K562 (cell line): ENCODE results near the gene CCDC74B. TPM values are rescaled to one million over a fixed set of nuclear protein-coding genes. Genes with fewer than 3 reads are reported as not detected.
"Not testable (repeated sequence)": the region's sequence is repeated elsewhere in the genome, so short reads cannot be mapped to it uniquely, and the experiment has no call there.

Experiments used
- ATAC-seq: fragments of 200-7000 bp; cut with Tn5 transposase; 3 replicates; pipeline ENCODE4 v1.9.1; 2020; ENCODE audit warnings: moderate library complexity
- BruUV-seq: library from RNA; stranded (reverse); fragments of 400-500 nt; replicated peaks from 2 replicates; lab custom pipeline; 2021; lab: Mats Ljungman, UMichigan
- CTCF ChIA-PET: fragments of 300-600 bp; formaldehyde crosslinking; extraction: SDS; loops from one replicate; lab custom pipeline; 2021; ENCODE audit warnings: low intra/inter-chr PET ratio; lab: Yijun Ruan, JAX
- POLR2A ChIA-PET: fragments of 300-600, 350-650 bp; sonication (Branson Sonifier 250); formaldehyde crosslinking; extraction: SDS; loops from one replicate; lab custom pipeline; 2021; ENCODE audit warnings: antibody characterized with exemption, inconsistent platforms; lab: Yijun Ruan, JAX
- DNase-seq, 4 experiments: peaks; one replicate each; pipeline versions ENCODE4 v3.0.0 to v3.0.0-alpha.2; 2011 to 2018; ENCODE audit warnings: low spot score in 3 of 4, mixed read lengths in 3 of 4; ENCODE audit errors: extremely low read depth in 1 of 4
- FAIRE-seq: peaks from 2 replicates; lab custom pipeline; 2011; peaks lifted over from hg19 to GRCh38; lab: Jason Lieb, UNC
- H2AFZ ChIP-seq: 2 replicates; pipeline ENCODE4 v1.6.0; 2011; ENCODE audit warnings: low read depth, low read length, control low read depth, inconsistent platforms
- H3K27ac ChIP-seq: fragments of 200-600 bp; 3 replicates; pipeline ENCODE4 v1.8.0; 2011; ENCODE audit warnings: low read depth, mild to moderate bottlenecking, control low read depth, inconsistent platforms, low read length, moderate library complexity, mixed read lengths; ENCODE audit errors: extremely low read depth
- H3K27me3 ChIP-seq, 2 experiments: fragments of 300-600 bp in 1 of 2; 2 replicates in 1 of 2; 3 replicates in 1 of 2; pipeline versions ENCODE4 v1.6.0 to v1.8.0; 2011; ENCODE audit warnings: inconsistent platforms in 2 of 2, low read length in 2 of 2, mild to moderate bottlenecking in 1 of 2, mixed read lengths in 1 of 2, moderate library complexity in 1 of 2; ENCODE audit not compliant: control insufficient read depth in 2 of 2, insufficient read depth in 2 of 2
- H3K36me3 ChIP-seq: fragments of 300-600 bp; 3 replicates; pipeline ENCODE4 v1.8.0; 2011; ENCODE audit warnings: mild to moderate bottlenecking, low read length, inconsistent platforms; ENCODE audit not compliant: control insufficient read depth, insufficient read depth
- H3K4me1 ChIP-seq, 2 experiments: fragments of 200-600 bp in 1 of 2; replicated peaks in 1 of 2; 2 replicates in 1 of 2; 3 replicates in 1 of 2; pipeline versions ENCODE4 v1.5.1 to v1.8.0; 2011; ENCODE audit warnings: inconsistent platforms in 2 of 2, low read length in 2 of 2, mild to moderate bottlenecking in 1 of 2, mixed read lengths in 1 of 2, moderate library complexity in 1 of 2; ENCODE audit not compliant: control insufficient read depth in 2 of 2, insufficient read depth in 2 of 2
- H3K4me2 ChIP-seq: 2 replicates; pipeline ENCODE4 v1.6.1; 2011; ENCODE audit warnings: low read length, control low read depth, inconsistent platforms, mixed read lengths; ENCODE audit not compliant: insufficient read depth
- H3K4me3 ChIP-seq: fragments of 200-600 bp; sonication (generic), shearing (Covaris generic); 2 replicates; pipeline ENCODE4 v1.5.1; 2016; ENCODE audit warnings: control low read depth, inconsistent platforms
- H3K79me2 ChIP-seq: fragments of 200-600 bp; 3 replicates; pipeline ENCODE4 v1.8.0; 2011; ENCODE audit warnings: low read length, inconsistent platforms; ENCODE audit not compliant: control insufficient read depth, insufficient read depth
- H3K9ac ChIP-seq, 2 experiments: 2 replicates each; pipeline versions ENCODE4 v1.6.0 to v1.6.1; 2011; ENCODE audit warnings: low read depth in 2 of 2, low read length in 2 of 2, control low read depth in 1 of 2, inconsistent platforms in 1 of 2, mild to moderate bottlenecking in 1 of 2, mixed read lengths in 1 of 2; ENCODE audit not compliant: insufficient read depth in 1 of 2
- H3K9me1 ChIP-seq: one replicate; pipeline ENCODE4 v1.6.0; 2011; ENCODE audit warnings: inconsistent platforms, mild to moderate bottlenecking, low read length, moderate library complexity; ENCODE audit not compliant: control insufficient read depth, insufficient read depth
- H3K9me3 ChIP-seq: replicated peaks from 2 replicates; pipeline ENCODE4 v1.5.1; 2011; ENCODE audit warnings: low read depth, low read length, inconsistent platforms; ENCODE audit not compliant: control insufficient read depth, insufficient read depth
- H4K20me1 ChIP-seq: replicated peaks from 2 replicates; pipeline ENCODE4 v1.6.1; 2011; ENCODE audit warnings: low read length, inconsistent platforms, mixed read lengths; ENCODE audit not compliant: control insufficient read depth, insufficient read depth
- POLR2G ChIP-seq: fragments of 200-400 bp; formaldehyde crosslinking; IDR thresholded peaks from 2 replicates; pipeline ENCODE4 v1.6.1; 2017; ENCODE audit warnings: low read depth, mild to moderate bottlenecking, antibody characterized with exemption, low read length, moderate library complexity
- WGBS: fragments of 100-300 bp; shearing (Covaris generic); methylation state at CpG from one replicate; pipeline ENCODE4 v1.1.6; 2016; ENCODE audit warnings: low coverage, mixed read lengths; ENCODE audit not compliant: insufficient coverage; ENCODE audit errors: missing lambda C conversion rate; 5-methylcytosine and 5-hydroxymethylcytosine counted together
- in situ Hi-C: fragments of 300-500 bp; cut with MboI; formaldehyde crosslinking; loops from 4 replicates; pipeline ENCODE4 v1.15.0; 2018; ENCODE audit warnings: inconsistent platforms, mixed read lengths
- intact Hi-C: fragments of 100-400 bp; cut with micrococcal nuclease; formaldehyde crosslinking; loops from 2 replicates; pipeline ENCODE4 v1.14.2; 2022
- polyA plus RNA-seq, 8 experiments: library from polyadenylated mRNA; depleted of rRNA in 4 of 8; stranded (reverse) in 5 of 8; unstranded in 3 of 8; fragments of >200 nt; fragmentation: Nextera tagmentation in 2 of 8; fragmentation: Illumina TruSeq in 1 of 8; extraction: Ambion mirVana in 2 of 8; extraction: Trizol in 1 of 8; gene quantifications; 2 replicates each; pipeline versions ENCODE4 v1.2.1 to v1.2.3, GENCODE V29; 2011 to 2014; ENCODE audit warnings: inconsistent platforms in 1 of 8, missing spikeins in 1 of 8
- total RNA-seq, 7 experiments: library from RNA; depleted of rRNA in 6 of 7; stranded (reverse); fragments of >200 nt in 6 of 7; fragmentation: Illumina TruSeq in 2 of 7; extraction: Trizol in 2 of 7; gene quantifications; 2 replicates each; pipeline versions ENCODE4 v1.2.1 to v1.2.3, GENCODE V29; 2011 to 2021; ENCODE audit warnings: low replicate concordance in 1 of 7

Gene CCDC74B
- total and polyA plus RNA-seq, 9 of the 15 experiments (the other 6 are each of a cell fraction or from before 2014, with no cell fraction given): 0.04 to 1.5 (median 0.52) TPM; not detected in 1

DNA sequence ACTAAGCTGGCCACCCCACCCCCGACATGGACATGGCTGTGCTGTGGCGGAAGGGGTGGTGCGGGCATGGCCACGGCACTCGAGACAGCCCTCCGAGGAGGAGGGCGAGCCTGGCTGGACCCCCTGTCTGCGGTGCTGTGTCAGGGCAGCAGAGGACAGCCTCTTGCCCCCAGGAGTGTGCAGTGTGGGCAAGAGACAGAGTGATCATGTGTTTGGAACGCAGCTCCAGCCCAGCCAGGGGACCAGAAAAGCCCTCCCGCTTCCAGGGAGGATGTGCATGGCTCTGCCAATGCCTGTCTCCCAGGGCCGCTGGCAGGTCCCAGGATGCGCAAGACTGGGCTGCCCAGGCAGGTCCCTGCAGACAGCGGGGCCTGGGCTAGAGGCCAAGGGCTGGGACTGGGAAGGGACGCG lies 6.1 kb downstream of the CCDC74B start:
- peaks cover 0 to 10% of the 10 kb centered on the region in 2 experiments; a peak in 2 of 5 replicates for H3K4me1 ChIP-seq
- intact Hi-C loops, DNase-seq, H3K27me3 ChIP-seq, H3K9ac ChIP-seq, POLR2A ChIA-PET, FAIRE-seq, H3K9me3 ChIP-seq, H3K9me1 ChIP-seq, H2AFZ ChIP-seq, H3K36me3 ChIP-seq, H3K4me2 ChIP-seq, H3K4me3 ChIP-seq, H4K20me1 ChIP-seq, H3K27ac ChIP-seq, CTCF ChIA-PET, BruUV-seq, ATAC-seq, H3K79me2 ChIP-seq: not testable (repeated sequence)
- WGBS: 64% methylated on average over 7 of the region's 15 CpGs
- TF ChIP-seq POLR2G: 0 out of 2 replicates have a peak, but pooled peaks have one; percentile 13
- in situ Hi-C loops: loop anchor here (10.0 kb wide), 1 partner anchor 1076 kb away; no protein-coding TSS in a partner anchor

DNA sequence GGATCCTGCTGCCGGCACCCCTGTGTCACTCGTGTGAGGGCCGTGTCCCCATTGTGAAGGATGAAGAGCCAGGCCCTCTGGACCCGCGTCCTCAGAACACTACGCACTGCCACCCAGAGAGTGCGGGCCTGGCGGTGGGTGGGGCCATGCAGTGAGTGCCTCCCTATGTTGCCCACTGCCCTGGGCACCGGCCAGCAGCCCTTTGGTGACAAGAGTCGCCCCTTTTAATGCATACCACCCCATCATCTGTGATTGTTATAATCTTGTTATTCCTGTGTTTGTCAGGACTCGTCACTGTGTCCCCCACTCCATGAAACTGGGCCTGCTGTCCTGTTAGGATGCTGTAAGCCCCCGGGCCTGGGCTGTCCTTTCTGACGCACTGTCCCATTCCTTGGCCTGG lies 6.6 kb downstream of the CCDC74B start:
- H3K4me3 ChIP-seq, H3K9ac ChIP-seq, H4K20me1 ChIP-seq, H3K27ac ChIP-seq, BruUV-seq, POLR2A ChIA-PET, H2AFZ ChIP-seq, CTCF ChIA-PET, FAIRE-seq, DNase-seq, intact Hi-C loops, H3K36me3 ChIP-seq, H3K4me2 ChIP-seq, ATAC-seq, H3K9me3 ChIP-seq, H3K27me3 ChIP-seq, H3K9me1 ChIP-seq: not testable (repeated sequence)
- Histone ChIP-seq H3K4me1 (peaks cover 0 to 10% of the 10 kb centered on the region in 2 experiments; a peak in 2 of 5 replicates), H3K79me2 (peaks cover 11% of the 10 kb centered on the region)
- in situ Hi-C loops: loop anchor here (10.0 kb wide), 1 partner anchor 1076 kb away; no protein-coding TSS in a partner anchor
- 57% methylated on average over 6 of the region's 13 CpGs for WGBS

- H3K36me3 ChIP-seq, H3K27me3 ChIP-seq, H3K9ac ChIP-seq, H3K27ac ChIP-seq, BruUV-seq, H3K4me2 ChIP-seq, H4K20me1 ChIP-seq, FAIRE-seq, CTCF ChIA-PET, H2AFZ ChIP-seq, H3K4me3 ChIP-seq, intact Hi-C loops, DNase-seq, H3K9me3 ChIP-seq, H3K9me1 ChIP-seq, ATAC-seq: not testable (repeated sequence)
- in situ Hi-C loops: loop anchor here (10.0 kb wide), 1 partner anchor 1078 kb away; no protein-coding TSS in a partner anchor
- peaks cover 23% of the 10 kb centered on the region for H3K79me2 ChIP-seq
- 63% methylated on average over 2 of the region's 5 CpGs for WGBS
- H3K4me1 ChIP-seq: peaks cover 0 to 10% of the 10 kb centered on the region in 2 experiments; a peak in 1 of 5 replicates
- POLR2A ChIA-PET: interaction anchor here (0.6 kb wide), 1 partner anchor 127 kb away, joined by 4 read pairs; no protein-coding TSS in a partner anchor
These were observed 7.8 kb downstream of the CCDC74B start for GRCh38 chr2:130137118-130137517.
